Hematopoietic multipotent progenitor cell treated with erythropoietin and hydrocortisone succinate and interleukin-3 and kit ligand, for 4 days (in vitro differentiated cells): ENCODE measurements around the gene IQCH.
"Not testable (repeated sequence)": the region's sequence is repeated elsewhere in the genome, so short reads cannot be mapped to it uniquely, and the experiment has no call there.

Experiments
- DNase-seq: peaks from one replicate; pipeline ENCODE4 v3.0.0-alpha.2; 2015

Gene IQCH

GRCh38 chr15:67359431-67360079 lies 105.0 kb downstream of the IQCH start:
- DNase-seq, result no peak

DNA sequence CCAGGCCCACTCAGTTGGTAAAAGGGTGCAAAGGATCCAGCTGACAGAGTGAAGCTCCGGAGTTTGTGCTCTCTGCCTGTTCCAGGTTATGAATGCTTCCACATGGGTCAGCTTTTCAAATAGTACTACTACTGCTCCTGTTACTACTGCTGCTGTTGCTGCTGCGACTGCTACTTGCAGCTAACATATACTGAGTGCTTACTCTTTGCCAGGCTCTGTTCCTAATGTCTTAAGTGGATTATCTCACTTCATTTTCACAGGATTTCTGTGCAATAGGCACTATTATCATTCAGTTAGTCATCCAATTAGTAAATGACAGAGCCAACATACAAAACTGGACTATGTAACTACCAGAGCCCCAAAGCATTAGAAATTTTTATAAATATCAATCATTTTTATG lies 106.5 kb downstream of the IQCH start:
- DNase-seq, result no peak

GRCh38 chr15:67363712-67364111 lies 109.1 kb downstream of the IQCH start:
- DNase-seq, result not testable (repeated sequence)

- DNase-seq, result no peak
Measured at GRCh38 chr15:67365994-67366393, 111.4 kb downstream of the IQCH start.

DNA sequence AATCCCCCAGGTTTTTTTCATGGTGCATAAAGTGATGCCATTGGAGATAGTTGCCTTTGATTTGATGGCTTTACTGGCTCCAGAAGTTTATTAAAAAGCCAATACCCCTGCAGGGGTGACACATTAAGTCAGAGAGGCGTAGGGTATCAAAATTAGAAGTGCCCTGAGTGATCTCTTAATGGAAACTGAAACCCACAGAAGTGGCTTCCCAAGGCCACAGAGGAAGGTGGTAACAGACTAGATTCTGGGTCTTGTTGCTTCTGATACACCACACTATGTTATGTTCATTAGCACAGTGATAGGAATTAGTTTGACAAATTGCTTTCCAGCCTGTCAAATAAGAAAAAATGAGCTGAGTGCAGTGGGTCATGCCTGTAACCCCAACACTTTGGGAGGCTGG lies 112.3 kb downstream of the IQCH start:
- DNase-seq, result no peak

GRCh38 chr15:67369359-67369998 lies 114.9 kb downstream of the IQCH start:
- no peak for DNase-seq

GRCh38 chr15:67370206-67370954 lies 115.8 kb downstream of the IQCH start:
- DNase-seq, result no peak

- no peak for DNase-seq
Measured at GRCh38 chr15:67372543-67372942, 118.0 kb downstream of the IQCH start.

DNA sequence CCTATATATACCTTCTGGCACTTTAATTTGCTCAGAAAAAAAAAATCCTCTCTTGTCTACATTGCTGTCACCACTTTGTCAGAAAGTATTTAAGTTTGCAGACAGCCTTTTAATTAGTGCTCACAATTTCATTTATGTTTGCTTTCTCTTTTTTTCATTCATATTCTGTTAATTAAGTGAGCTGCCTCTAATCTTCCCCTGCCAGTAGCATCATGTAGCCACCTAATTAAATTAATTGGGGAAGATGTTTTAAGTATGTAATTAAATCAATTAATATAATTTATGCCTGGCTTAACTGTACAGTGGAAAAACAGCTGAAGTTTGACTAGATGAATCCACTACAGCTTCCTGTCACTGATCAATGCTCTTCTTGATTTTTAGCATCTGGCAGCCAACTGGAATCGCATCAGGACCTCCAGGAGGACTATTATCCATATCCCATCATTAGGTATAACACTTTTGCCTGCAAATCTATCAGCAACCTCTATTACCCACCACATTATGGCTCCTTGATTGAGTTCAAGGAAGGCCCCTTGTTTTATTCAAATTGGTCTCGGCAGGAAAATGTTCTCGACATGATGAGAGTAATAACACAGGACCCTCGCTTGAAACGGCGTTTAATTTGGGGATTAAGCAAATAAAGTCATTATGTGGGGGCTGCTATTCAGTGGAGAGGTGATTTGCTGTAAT lies 118.5 kb downstream of the IQCH start:
- DNase-seq, result no peak

DNA sequence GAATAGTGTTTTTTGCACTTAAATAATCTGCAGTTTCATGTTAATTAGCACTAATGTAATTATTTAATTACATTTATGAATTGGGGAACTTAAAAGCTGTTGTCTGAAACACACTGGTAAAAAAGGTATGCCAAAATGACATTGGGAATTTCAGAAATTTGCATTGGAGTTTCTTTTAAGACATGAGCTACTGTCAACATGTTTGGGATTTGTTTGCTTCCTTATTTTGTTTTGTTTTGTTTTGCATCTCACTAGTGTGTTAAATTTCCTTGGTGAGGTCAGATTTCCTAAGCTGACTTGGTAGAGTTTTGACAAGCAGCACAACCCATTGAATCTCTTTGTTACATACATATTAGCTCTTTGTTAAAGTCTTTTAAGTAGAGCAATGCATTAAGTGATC lies 119.4 kb downstream of the IQCH start:
- DNase-seq, result no peak

DNA sequence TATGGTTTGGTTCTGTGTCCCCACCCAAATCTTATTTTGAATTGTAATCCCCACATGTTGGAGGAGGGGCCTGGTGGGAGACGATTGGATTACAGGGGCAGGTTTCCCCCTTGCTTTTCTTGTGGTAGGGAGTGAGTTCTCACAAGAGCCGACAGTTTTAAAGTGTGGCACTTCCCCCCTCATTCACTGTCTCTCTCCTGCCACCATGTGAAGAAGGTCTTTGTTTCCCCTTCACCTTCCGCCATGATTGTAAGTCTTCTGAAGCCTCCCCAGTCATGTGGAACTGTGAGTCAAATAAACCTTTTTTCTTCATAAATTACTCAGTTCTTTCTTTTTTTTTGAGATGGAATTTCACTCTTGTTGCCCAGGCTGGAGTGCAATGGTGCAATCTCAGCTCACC lies 124.9 kb downstream of the IQCH start:
- no peak for DNase-seq

DNA sequence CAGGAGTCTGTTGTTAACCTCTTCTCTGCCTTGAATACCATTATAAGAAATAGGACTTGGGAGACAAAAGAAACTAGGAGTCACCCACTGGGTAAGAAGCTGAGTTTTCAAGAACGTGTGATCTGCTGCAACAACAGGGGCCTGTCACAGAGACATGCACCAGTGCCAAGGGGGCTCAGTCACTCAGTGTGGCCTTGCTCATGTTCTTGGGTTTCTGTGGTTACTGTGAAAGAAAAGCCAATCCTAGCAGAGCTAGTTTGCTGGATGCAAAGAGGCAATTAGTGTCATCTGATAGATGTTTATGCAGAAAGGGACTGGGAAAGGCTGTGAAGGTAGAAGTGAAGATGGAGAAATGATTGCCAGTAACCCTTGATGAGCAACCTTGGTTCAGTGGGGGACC lies 126.3 kb downstream of the IQCH start:
- no peak for DNase-seq

DNA sequence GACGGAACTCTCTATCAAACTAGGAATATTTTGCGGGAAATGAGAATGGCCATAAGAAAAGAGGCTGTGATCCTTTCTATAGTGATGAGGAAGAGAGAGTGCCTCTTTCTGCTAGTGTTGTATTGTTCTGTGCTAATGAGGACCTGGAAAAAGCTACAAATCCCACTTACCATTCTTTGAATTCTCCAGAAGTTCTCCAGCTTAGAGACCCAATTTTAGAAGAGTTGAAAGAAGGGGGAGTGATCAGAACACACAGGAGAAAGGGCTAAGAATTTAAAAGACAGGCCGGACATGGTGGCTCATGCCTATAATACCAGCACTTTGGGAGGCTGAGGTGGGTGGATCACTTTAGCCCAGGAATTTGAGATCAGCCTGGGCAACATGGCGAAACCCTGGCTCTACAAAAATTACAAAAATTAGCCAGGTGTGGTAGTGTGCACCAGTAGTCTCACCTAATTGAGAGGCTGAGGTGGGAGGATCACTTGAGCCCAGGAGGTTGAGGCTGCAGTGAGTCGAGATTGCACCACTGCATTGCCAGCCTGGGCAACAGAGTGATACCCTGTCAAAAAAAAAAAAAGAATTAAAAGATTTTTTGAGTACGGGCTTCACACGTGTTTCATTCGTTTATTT lies 126.9 kb downstream of the IQCH start:
- no peak for DNase-seq

DNA sequence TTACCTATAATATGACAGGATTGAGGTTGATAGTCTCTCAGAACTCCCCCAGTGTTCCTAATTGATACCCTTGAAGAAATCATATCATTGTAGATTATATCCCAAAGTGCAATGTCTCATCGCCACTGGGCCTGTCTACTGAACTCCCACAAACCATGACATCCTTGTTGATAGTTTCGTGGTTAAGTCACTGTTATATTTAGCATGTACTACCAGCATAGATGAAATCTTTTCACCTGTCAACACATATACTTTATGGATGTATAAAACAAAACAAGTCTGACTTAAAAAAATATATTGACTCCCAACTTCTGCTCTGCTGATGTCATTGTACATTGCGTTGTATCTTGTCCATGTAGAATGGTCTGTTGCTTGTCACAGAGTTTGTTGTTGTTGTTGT lies 128.1 kb downstream of the IQCH start:
- DNase-seq, result no peak

DNA sequence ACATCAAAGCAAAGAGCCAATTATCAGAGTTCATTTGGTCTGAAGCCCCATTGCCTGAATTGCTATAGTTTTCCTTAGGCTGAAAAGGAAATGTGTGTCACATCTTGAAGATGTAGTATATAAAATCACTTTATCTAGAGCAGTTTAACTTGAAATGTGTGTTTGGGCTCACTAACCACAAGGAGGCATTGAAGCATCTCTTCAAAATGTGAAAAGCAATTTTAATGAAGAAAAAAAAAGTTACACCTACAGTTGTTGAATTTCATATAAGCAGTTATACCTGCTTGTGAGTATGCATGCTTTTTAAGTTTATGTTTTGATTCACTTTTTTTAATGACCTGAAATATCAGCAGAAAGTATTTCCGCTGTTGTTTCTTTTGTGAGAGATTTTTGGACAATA lies 129.3 kb downstream of the IQCH start:
- DNase-seq, result peak; percentile 27

DNA sequence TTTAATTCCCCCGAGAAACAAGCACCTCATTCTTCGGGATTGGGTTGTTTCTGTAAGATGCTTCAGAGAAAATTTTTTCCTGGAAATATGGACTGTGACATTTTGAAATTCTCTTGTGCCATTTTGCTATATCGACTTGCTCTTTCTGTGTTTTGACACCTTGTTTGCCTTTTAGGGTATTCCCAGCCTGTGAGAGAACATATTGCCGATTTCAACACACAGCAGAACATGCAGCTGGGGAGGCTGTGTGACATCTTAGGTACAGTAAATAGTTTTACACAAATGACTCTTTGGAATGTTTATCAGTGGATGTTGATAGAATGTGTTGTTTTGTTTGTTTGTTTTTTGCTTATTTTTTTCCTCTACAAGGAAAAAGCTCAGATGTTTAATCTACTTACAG lies 130.2 kb downstream of the IQCH start:
- no peak for DNase-seq

- peak; percentile 10 for DNase-seq
Measured at GRCh38 chr15:67385971-67386370, 131.4 kb downstream of the IQCH start.

- no peak for DNase-seq
Measured at GRCh38 chr15:67386947-67387346, 132.4 kb downstream of the IQCH start.

DNA sequence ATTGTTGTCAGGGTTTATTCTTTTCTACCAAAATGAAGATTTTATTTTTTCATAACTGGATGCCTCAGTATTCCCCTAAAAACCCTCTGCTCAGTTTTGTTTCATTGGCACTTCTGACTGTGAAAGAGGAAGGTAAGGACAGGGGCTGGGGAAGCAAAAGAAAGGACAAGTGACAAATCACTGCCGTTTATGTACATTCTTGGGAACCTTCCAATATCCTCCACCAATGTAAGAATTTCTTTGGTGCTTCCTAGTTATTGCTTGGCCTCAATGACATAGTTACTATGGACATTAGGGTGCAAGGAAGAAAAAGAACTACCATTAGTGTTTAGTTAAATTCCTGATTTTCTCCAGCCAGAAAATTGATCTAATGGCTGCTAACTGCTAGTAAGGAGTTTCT lies 135.4 kb downstream of the IQCH start:
- DNase-seq, result no peak

GRCh38 chr15:67394873-67395639 lies 140.5 kb downstream of the IQCH start:
- no peak for DNase-seq

DNA sequence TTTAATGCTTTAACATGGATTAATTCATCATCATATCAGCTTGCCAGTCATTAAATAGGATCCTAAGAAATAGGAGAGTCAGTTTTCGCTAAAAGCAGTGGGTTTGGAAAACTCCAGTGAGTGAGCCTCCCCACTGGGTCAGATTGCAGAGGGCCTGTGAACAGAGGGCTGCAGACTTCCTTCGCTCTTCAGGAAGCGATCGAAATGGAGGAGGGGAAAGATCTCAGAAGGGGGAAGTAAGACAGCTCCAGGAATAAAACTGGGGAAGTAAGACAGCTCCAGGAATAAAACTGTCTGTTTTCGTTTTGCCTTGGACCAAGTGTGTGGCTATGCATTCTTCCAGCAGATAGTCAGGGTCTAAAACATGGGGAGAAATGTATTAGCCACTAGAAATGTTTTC lies 141.5 kb downstream of the IQCH start:
- DNase-seq, result no peak

- DNase-seq, result no peak
Measured at GRCh38 chr15:67397139-67397538, 142.6 kb downstream of the IQCH start.
